ENCODE measurements around the gene TUSC2.

Gene TUSC2

GRCh38 chr3:50334339-50335075 is 6.5 kb upstream of the TUSC2 start:
- no peak for DNase-seq (ENCODE audit: low read depth)

GRCh38 chr3:50333744-50334328 is 5.8 kb upstream of the TUSC2 start:
- DNase-seq (ENCODE audit: low read depth): no peak

DNA sequence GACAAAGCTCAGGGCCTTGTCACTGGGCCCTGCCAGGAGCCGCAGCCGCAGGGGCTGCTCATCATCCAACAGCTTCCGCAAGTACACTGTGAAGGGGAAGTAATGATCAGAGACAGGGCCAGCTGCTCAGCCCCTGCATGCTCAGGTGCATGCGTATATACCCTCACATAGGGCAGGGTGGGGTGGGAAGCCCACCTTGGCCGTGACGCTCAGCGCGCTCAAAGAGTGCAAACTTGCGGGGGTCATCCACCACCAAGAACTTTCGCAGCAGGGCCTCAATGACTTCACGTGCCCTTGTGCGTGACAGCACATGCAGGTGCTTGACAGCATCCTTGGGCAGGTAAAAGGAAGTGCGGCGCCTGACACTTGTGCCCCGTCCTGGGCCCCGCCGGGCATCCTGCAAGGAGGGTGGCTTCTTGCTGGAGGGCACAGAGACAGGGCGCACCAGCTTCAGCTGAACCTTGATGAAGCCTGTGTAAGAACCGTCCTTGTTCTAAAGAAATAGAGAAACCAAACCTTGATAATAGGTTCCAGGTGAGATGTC is 3.4 kb upstream of the TUSC2 start:
- DNase-seq (ENCODE audit: low read depth): no peak

GRCh38 chr3:50330330-50330729 is 2.3 kb upstream of the TUSC2 start:
- no peak for DNase-seq (ENCODE audit: low read depth)

- no peak for DNase-seq (ENCODE audit: low read depth)
Observed at GRCh38 chr3:50327129-50327528, 894 bp downstream of the TUSC2 start.

GRCh38 chr3:50326182-50326541 is 1.9 kb downstream of the TUSC2 start:
- no peak for DNase-seq (ENCODE audit: low read depth)

- DNase-seq (ENCODE audit: low read depth): no peak
Observed at GRCh38 chr3:50325497-50326181, 2.4 kb downstream of the TUSC2 start.

GRCh38 chr3:50325113-50325480 is 2.9 kb downstream of the TUSC2 start:
- no peak for DNase-seq (ENCODE audit: low read depth)

- DNase-seq (ENCODE audit: low read depth): peak; percentile 64
Observed at GRCh38 chr3:50324351-50325112, 3.5 kb downstream of the TUSC2 start.

DNA sequence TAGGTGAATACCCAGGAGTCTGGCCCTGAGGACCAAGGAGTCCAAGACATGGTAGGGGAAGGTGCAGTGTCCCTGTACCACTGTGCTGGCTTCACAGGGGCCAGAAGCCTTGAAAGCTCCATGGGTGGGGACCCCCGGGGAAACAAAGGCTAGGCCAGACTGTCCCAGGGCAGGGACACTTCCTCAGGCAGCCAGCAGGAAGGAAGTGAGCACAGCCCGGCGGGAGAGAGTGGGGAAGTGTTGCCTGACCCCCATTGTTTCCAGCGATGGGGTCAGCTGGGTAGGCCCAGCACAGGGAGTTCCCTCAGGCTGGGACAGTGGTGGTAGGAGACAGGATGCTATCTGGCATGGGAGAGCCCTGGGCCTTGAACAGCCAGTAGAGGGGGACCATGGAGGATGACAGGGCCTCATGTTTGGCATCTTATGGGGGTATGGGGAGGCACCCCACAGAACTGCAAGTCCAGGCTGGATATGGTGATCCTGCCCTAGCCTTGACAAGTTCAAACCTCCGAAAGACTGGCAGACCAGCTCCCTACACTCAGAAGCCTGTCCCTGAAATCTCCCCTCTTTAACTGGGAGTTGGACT is 4.3 kb downstream of the TUSC2 start:
- no peak for DNase-seq (ENCODE audit: low read depth)

- no peak for DNase-seq (ENCODE audit: low read depth)
Observed at GRCh38 chr3:50323092-50323600, 4.9 kb downstream of the TUSC2 start.

GRCh38 chr3:50322386-50323091 is 5.5 kb downstream of the TUSC2 start, which contains the start of gene HYAL2:
Gene HYAL2 (minus strand): TSS chr3:50322745. CDS start chr3:50320489, 2,256 bp downstream.
- DNase-seq (ENCODE audit: low read depth): no peak

DNA sequence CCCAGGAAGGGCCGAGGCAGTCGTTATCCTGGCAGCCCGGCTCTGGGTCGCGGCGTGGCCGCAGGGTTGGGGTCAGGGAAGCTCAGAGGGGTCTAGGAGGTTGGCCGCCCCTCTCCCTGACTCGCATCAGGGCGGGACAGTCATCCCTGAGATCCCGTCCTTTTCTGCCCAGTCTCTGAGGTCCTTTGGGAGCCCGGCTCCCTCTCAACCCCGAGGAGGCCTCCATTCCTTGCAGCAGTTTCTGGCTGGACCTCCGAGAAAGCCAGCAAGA is 6.0 kb downstream of the TUSC2 start:
- no peak for DNase-seq (ENCODE audit: low read depth)

- peak; percentile 77 for DNase-seq (ENCODE audit: low read depth)
Observed at GRCh38 chr3:50321336-50322114, 6.5 kb downstream of the TUSC2 start.

- DNase-seq (ENCODE audit: low read depth): peak; percentile 68
Observed at GRCh38 chr3:50320853-50321335, 7.1 kb downstream of the TUSC2 start.

DNA sequence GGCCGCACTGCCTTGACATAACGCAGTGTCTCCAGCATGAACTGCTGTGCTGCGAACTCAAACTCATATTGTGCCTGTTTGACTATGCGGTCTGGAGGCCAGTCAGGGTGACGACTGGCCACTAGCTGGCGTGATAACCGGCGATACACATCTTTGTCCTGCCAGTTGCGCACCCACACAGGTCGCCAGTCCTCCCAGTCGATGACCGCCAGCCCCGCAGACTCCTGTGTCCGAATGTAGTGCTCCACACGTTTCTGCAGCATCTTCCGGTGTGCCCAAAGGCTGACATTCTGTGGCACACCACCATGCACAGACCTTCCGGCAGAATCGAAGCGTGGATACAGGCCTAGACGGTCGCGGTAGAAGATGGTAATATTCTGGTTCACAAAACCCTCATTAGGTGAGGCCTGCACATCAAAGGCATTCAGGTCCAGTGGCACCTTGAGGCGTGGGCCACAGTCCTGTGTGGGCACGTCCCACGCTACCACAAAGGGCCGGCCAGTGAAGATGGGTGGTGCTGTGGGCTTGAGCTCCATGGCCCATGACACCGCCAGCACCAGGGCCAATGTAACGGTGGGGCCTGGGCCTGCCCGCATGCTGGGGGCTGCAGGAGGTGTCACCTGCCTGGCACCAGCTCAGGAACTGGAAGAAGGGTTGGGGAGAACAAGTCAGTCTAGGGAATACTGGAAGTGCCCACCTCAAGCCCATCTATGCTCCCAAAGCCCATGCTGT is 8.0 kb downstream of the TUSC2 start:
- no peak for DNase-seq (ENCODE audit: low read depth)

DNA sequence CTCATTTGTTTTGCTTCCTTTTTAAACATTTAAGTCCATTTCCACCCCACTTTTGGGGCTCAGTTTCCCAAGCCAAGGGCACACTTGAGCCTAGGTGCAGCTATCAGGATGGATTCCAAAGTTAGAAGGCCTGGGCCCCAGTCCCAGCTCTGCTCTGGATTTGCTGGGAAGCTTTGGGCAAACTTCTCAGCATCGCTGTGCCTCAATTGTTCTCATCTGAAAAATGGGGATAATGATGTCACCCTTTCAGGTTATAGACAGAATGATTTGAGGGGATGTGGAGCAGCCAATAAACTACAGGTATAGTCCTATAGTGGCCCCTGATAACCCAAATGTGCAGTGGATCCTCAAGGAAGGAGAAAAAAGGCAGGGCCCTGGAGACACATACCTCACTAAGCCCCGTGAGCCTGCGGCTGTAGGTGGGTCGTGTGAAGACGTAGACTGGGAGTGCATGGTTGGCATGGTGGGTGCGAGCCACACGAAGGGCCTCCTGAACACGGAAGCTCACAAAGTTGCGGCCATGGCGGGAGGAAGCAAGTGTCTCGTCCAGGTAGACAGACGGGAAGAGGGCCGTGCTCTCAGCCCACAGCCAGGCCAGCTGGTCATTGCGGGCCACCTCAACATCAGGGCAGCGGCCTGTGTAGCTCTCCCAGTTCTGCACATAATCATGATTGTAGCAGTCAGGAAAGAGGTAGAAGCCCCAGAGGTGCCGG is 8.7 kb downstream of the TUSC2 start:
- DNase-seq (ENCODE audit: low read depth): no peak

GRCh38 chr3:50318615-50319014 is 9.4 kb downstream of the TUSC2 start:
- no peak for DNase-seq (ENCODE audit: low read depth)

- no peak for DNase-seq (ENCODE audit: low read depth)
Observed at GRCh38 chr3:50318163-50318562, 9.9 kb downstream of the TUSC2 start.

Measured in activated T-cell treated with anti-CD3 and anti-CD28 coated beads for 48 hours (primary cell).